Activated T-helper 1 cell treated with anti-CD3 and anti-CD28 coated beads, Interleukin-2, amount 50 U/mL, for 16 hours (primary cell): ENCODE measurements around the gene HSD17B1.
"Not testable (repeated sequence)": the region's sequence is repeated elsewhere in the genome, so short reads cannot be mapped to it uniquely, and the experiment has no call there.

ENCODE experiments used
- DNase-seq, 2 donors: peaks; one replicate each; pipeline ENCODE4 v3.0.0-alpha.2; 2020; ENCODE audit warnings: low read depth in 1 of 2, low spot score in 1 of 2

HSD17B1 gene

GRCh38 chr17:42522798-42523278 lies 29.9 kb upstream of the HSD17B1 start:
- no peak for DNase-seq

- DNase-seq: no peak
Measured at GRCh38 chr17:42525221-42525620, 27.5 kb upstream of the HSD17B1 start.

- DNase-seq: no peak
Measured at GRCh38 chr17:42526031-42526444, 26.7 kb upstream of the HSD17B1 start.

- no peak for DNase-seq
Measured at GRCh38 chr17:42527932-42528331, 24.8 kb upstream of the HSD17B1 start.

- no peak for DNase-seq
Measured at GRCh38 chr17:42529061-42529460, 23.7 kb upstream of the HSD17B1 start.

GRCh38 chr17:42530952-42531454 lies 21.7 kb upstream of the HSD17B1 start:
- DNase-seq: no peak

GRCh38 chr17:42531455-42532354 lies 21.0 kb upstream of the HSD17B1 start:
- peak; percentile 17 to 50 for DNase-seq

GRCh38 chr17:42535155-42536047 lies 17.3 kb upstream of the HSD17B1 start:
- DNase-seq: no peak

- peak; percentile 58 to 71 for DNase-seq
Measured at GRCh38 chr17:42536048-42536371, 16.7 kb upstream of the HSD17B1 start, which contains the start of gene NAGLU. NAGLU (plus strand) TSS chr17:42536241; CDS start chr17:42536273, 32 bp downstream.

- DNase-seq: peak; percentile 45 to 57
Measured at GRCh38 chr17:42536372-42537155, 16.2 kb upstream of the HSD17B1 start.

- no peak for DNase-seq
Measured at GRCh38 chr17:42537156-42537805, 15.4 kb upstream of the HSD17B1 start.

GRCh38 chr17:42537826-42538451 lies 14.8 kb upstream of the HSD17B1 start:
- no peak for DNase-seq

- no peak for DNase-seq
Measured at GRCh38 chr17:42538482-42538881, 14.2 kb upstream of the HSD17B1 start.

- not testable (repeated sequence) for DNase-seq
Measured at GRCh38 chr17:42540558-42540957, 12.2 kb upstream of the HSD17B1 start.

GRCh38 chr17:42541041-42541833 lies 11.5 kb upstream of the HSD17B1 start:
- no peak for DNase-seq

GRCh38 chr17:42543190-42544079 lies 9.3 kb upstream of the HSD17B1 start:
- no peak for DNase-seq

GRCh38 chr17:42544874-42545283 lies 7.8 kb upstream of the HSD17B1 start:
- no peak for DNase-seq
